Measurements from ENCODE around the gene CPEB4.

The CPEB4 gene

DNA sequence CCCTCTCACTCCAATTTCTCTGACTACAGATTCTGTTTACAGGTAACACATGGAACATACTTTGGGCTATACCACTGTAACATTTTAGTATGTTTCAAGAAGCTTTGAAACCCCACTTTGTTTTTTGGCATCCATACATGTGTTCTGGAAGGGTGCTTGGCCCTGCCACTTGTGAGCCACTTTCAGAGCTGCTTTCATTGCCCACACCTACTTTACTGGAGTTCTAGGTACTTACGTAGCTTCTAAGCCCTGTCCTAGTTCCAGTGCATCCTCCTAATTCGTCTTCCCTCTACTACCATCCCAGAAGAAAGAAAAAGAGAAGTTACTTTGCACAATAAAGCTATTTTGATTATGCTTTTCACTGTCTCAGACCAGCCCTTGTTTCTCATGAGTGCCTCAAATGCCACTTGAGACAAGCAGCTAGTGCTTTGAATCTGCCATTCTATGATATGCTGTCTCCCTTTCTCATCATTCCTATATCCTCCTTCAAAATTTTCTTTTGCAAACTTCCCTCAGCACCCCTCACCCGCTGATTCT, 74.4 kb downstream of the CPEB4 start:
- Mint-ChIP-seq H3K27ac (no peak overlapping the region), H3K36me3 (no peaks in the 10 kb centered on the region)

DNA sequence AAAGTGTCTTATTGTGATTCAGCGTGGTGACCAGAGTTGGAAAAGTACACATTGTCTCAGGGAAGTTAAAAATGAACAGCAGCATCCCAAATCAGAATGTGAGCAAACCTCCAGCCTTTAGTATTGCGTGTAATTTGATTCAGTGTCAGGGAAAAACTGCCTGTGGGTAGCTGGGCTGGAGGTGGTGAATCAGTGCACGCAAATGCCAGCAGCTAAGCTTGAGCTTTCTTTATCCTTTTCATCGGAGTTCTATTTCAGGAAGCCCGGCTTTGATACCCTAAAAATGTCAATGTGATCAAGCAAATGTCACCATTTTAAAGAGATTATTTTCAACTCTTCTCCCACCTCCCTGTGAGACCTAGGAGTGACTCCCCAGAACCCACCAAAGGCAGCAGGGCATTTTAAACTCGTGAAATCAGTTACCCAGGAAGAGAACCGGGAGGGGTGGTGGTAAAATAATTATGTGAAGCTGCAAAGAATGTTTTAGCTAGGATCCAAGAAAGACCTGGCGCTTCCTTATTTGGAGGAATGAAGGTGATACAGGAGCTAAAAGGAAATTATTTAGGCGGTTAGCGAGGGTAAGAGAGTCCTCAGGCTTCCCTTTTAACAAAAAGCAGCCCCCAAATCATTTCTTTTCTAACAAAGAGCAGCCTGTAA, 75.2 kb downstream of the CPEB4 start:
- Mint-ChIP-seq H3K27ac (no peak overlapping the region), H3K4me3 (no peak overlapping the region), H3K9me3 (no peaks in the 10 kb centered on the region), H3K27me3 (no peaks in the 10 kb centered on the region), H3K4me1 (peaks cover 27% of the 10 kb centered on the region), H3K36me3 (no peaks in the 10 kb centered on the region)

More for the DNA sequence above, 74.4 kb downstream of the CPEB4 start:
- Mint-ChIP-seq H3K4me3 (no peak overlapping the region), H3K4me1 (peaks cover 27% of the 10 kb centered on the region), H3K27me3 (no peaks in the 10 kb centered on the region), H3K9me3 (no peaks in the 10 kb centered on the region)

DNA sequence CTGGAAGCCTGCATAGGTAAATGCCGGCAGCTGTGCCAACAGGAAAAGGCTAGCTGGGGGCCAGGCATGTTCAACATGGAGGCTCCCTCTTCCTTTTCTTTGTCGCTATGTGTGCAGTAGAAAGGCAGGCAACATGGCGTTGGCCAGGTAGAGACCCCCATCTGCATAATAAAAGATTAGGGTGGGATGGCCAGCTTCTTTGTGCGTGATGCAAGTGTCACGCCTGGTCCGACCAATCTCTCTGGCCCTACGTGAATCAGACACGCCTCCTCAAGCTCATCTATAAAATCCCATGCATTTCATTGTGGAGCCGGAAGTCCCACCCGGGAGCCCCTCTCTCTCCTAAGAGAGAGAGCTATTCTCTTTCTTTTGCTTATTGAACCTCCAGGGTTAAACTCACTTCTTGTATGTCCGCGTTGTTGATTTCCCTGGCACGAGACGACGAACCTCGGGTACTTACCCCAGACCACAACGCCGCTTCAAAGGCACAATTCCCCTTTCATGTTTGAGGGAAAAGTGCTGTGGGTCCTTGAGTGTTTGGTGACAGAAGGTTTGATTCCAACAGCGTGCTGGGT, 75.8 kb downstream of the CPEB4 start:
- peaks cover 27% of the 10 kb centered on the region for H3K4me1 Mint-ChIP-seq
- H3K27ac Mint-ChIP-seq, result no peak overlapping the region
- no peaks in the 10 kb centered on the region for H3K36me3 Mint-ChIP-seq
- peak overlapping the region; percentile 30 for H3K4me3 Mint-ChIP-seq
- H3K27me3 Mint-ChIP-seq, result no peaks in the 10 kb centered on the region
- H3K9me3 Mint-ChIP-seq, result no peaks in the 10 kb centered on the region

DNA sequence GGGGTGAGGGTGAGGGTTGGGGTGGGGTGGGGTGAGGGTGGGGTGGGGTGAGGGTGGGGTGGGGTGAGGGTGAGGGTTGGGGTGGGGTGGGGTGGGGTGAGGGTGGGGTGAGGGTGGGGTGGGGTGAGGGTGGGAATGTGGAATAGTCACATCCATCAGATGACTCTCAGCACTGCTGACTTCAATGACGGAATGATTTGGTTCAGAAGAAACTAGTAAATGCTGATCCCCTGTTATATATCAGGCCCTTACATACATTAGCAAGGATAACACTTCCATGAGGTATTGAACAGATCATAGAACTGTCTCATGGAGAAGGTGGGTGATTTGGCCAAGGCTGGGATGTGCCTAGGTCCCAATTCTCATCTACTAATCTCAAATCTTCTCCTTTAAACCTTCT, 76.4 kb downstream of the CPEB4 start:
- Mint-ChIP-seq H3K4me3 (no peak overlapping the region), H3K9me3 (no peaks in the 10 kb centered on the region), H3K27ac (no peak overlapping the region), H3K36me3 (no peaks in the 10 kb centered on the region), H3K27me3 (no peaks in the 10 kb centered on the region), H3K4me1 (peaks cover 27% of the 10 kb centered on the region)

DNA sequence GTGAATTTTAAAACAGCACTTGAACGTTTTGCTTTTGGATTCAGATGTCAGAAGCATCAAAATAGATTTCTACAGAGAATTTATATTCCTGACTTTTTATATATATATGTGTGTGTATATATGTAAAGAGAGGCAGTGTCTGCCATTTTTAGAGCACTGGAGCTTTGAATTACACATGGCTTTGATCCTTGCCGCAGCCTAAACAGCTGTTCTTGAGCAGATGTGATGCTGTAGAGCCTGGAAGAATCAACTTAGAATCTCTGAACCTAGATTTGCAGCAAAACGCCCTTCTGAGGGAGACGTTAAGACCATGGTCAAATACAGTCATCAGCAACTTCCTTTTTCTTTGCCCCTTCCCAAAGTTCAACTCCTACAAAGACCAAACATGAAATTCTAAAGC, 79.1 kb downstream of the CPEB4 start:
- H3K27ac Mint-ChIP-seq, result no peak overlapping the region
- H3K36me3 Mint-ChIP-seq, result no peaks in the 10 kb centered on the region
- H3K4me1 Mint-ChIP-seq, result peaks cover 27% of the 10 kb centered on the region
- H3K4me3 Mint-ChIP-seq, result no peak overlapping the region
- H3K9me3 Mint-ChIP-seq, result no peaks in the 10 kb centered on the region
- H3K27me3 Mint-ChIP-seq, result no peaks in the 10 kb centered on the region

DNA sequence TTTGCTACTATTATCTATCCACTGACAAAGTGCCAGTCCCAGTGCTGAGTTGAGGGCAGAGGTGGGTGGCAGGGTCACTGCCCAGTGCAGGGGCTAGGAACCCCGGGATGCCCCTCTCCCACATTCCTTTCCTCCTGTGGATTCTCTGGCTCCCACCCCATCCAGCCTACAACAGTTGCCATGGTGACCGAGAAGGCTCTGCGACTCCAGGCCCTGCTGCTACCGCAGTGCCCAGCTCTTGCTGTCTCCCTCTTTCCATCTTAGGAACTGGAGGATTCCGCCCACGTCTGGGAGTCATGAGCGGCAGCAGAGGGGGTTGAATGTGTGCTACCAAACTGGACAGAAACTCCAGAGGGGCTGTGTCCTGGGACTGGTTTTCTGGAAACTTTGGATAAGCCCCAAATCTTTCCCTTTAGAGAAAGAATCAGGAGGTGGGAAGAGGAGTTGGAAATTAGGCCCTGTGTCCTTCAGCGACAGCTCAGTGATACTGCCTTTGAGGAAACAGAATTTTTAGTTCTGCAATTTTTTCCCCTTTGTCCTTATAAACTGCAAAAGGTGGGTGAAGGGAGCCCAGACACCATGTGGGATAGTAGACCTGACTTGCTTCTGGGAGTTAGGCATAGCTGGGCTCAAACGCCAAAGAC, 80.1 kb downstream of the CPEB4 start:
- Mint-ChIP-seq H3K4me3 (no peak overlapping the region), H3K36me3 (no peaks in the 10 kb centered on the region), H3K27me3 (no peaks in the 10 kb centered on the region), H3K27ac (no peak overlapping the region), H3K9me3 (no peaks in the 10 kb centered on the region), H3K4me1 (peaks cover 17% of the 10 kb centered on the region)

DNA sequence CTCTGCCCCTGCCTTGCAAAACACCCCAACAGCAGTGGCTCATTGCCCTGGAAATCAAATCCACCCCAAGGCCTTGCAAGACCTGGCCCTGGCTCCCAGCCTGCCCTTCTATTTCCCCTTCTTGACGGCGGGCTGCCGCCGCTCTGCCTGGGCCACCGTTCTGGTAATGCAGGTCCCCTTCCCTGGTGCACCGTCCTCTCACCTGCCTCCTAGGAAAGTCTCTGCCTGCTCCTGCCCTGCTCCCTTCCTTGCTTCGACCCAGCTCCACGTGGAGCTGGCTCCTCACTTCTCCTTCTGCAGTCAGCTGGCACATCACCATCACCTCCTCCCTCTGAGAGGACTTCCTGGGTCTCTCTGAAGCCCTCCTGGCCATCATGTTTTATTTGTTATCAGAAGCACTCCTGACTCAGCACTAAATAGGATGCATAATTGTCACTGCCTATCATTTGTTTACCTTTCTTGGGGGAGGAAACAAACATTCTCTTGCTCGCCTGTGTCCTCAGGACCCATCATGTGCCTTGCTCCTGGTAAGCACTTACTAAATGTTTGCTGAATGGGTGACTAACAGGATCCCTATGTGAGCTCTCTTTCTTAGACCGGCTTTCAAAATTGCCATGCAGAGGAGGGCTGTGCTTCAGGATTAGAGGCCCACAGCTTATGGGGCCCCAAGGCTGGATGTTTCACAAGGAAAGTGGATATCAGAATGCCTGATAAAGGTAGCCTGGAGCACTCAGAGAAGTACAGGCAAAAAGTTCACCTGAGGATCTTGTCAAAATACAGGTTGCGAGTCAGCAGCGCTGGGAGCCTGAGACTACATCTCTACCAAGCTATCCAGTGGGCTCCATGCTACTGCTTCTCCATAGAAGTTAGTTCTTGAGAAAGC, 81.3 kb downstream of the CPEB4 start:
- H3K4me3 Mint-ChIP-seq, result no peak overlapping the region
- no peaks in the 10 kb centered on the region for H3K9me3 Mint-ChIP-seq
- no peaks in the 10 kb centered on the region for H3K27me3 Mint-ChIP-seq
- no peak overlapping the region for H3K27ac Mint-ChIP-seq
- H3K4me1 Mint-ChIP-seq, result peaks cover 8% of the 10 kb centered on the region
- H3K36me3 Mint-ChIP-seq, result no peaks in the 10 kb centered on the region

DNA sequence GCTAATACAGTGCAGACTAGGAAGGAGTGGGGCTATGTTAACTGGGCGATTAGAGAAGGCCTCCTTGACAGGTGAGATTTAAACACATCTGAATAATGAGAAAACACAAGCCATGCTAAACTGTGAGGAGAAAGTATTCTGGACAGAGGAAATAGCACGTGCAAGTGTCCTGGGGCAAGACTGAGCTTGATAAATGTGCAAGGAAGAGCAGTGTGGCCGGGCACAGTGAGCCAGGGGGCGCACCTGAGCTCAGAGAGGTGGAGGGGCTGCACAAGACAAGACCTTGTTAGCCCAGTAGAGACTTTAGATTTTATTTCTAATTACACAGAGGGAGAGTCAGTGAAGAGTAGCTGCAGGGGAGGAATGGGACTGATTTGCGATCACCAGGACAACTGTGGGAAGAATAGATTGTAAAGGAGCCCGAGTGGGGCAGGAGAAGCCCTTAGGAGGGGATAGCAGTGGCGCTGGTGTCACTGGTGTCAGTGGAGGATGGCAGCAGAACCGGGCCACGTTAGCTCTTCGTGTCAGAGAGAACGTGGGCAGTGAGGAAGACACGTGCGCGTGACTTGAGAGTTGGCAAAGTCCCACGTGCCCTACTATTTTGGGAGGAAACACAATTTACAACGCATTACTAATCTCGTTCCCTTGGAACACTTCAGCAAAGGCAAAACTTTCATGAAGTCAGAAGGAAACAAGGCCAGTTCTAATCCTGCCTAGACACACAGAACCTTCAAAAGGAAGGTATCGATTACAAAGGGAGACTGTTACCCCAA, 82.9 kb downstream of the CPEB4 start:
- Mint-ChIP-seq H3K4me3 (no peak overlapping the region), H3K36me3 (no peaks in the 10 kb centered on the region), H3K9me3 (no peaks in the 10 kb centered on the region), H3K27me3 (no peaks in the 10 kb centered on the region), H3K27ac (no peak overlapping the region), H3K4me1 (no peaks in the 10 kb centered on the region)

DNA sequence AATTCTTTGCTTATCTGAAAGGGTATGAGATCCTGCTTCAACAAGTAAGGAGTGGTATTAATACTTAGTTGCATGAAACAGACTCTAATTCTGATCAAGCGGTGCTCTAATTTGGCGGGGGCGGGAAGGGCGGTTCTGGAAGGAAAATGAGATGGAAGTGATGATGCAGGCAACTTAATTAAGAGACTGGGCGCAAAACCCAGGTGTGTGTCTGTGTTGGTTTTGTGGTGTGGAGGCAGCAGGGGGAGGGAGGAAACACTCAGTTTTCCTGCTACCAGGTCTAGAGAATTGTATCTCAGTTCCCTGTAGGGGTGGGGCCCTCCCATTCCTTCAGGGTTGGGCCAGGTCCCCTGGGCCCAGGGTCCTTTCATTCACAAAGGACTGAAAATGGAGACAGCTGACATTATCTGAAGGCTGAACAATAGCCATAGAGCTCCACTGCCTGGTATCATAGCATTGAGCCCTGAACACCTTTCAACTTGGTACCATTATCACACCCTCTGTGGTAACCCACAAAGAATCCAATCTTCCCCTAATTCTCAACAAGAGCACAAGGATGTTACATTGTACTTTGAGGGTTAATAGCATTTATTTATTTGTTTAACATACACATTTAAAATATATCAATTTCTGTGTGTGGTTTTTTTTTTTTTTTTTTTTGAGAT, 83.7 kb downstream of the CPEB4 start:
- Mint-ChIP-seq H3K36me3 (no peaks in the 10 kb centered on the region), H3K4me1 (no peaks in the 10 kb centered on the region), H3K4me3 (peak overlapping the region; percentile 15), H3K27ac (no peak overlapping the region), H3K9me3 (no peaks in the 10 kb centered on the region), H3K27me3 (no peaks in the 10 kb centered on the region)

DNA sequence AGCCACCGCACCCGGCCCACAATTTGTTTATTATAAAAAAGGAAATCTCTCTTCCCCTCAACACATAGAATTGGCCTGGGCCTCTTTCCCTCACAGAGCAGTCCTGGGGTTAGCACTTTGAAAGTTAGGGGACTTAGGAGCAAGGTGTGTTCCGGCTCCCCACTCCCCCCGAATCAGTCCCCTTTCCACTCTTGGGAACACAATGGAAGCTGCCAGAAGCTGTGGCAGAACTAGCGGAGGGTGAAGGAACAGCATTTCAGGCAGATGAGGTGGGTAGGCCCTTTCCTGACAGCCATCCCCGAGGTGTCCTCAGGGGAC, 84.4 kb downstream of the CPEB4 start:
- no peaks in the 10 kb centered on the region for H3K27me3 Mint-ChIP-seq
- no peaks in the 10 kb centered on the region for H3K36me3 Mint-ChIP-seq
- peak overlapping the region; percentile 87 for H3K4me3 Mint-ChIP-seq
- H3K9me3 Mint-ChIP-seq, result no peaks in the 10 kb centered on the region
- no peak overlapping the region for H3K27ac Mint-ChIP-seq
- no peaks in the 10 kb centered on the region for H3K4me1 Mint-ChIP-seq

DNA sequence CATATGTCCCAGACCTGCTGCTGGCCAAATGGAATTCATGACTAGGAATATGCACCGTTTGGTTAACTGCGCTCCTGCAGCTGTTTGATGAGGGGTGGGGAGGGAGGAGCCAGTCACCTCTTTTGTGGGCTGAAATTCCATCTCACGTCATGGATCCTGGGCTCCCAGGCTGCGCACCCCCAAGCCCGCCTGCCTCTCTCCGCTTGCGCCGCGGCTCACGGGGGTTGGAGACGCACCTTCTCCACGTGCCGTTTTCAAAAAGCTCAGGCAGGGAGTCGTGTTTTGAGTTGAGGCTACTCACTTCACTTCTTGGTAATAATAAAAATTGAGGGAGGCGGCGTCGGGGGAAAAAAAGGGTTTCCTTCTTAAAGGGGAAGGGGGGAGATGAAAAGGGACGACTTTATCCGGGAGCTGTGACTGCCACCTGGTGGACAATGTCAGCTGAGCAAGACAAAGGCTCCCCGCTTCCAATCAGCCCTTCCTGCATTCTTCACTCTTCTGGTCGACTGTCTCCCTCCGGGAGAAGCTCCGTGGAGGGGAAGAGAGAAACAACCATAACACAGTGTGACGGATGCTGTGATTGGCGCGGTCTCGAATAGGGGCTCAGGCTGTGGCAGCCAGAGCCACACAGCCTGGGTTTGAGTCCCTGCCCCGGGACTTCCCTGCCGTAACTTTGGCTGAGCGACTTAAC, 84.9 kb downstream of the CPEB4 start:
- Mint-ChIP-seq H3K9me3 (no peaks in the 10 kb centered on the region), H3K4me3 (peak overlapping the region; percentile 87), H3K27ac (no peak overlapping the region), H3K4me1 (no peaks in the 10 kb centered on the region), H3K36me3 (no peaks in the 10 kb centered on the region), H3K27me3 (no peaks in the 10 kb centered on the region)

DNA sequence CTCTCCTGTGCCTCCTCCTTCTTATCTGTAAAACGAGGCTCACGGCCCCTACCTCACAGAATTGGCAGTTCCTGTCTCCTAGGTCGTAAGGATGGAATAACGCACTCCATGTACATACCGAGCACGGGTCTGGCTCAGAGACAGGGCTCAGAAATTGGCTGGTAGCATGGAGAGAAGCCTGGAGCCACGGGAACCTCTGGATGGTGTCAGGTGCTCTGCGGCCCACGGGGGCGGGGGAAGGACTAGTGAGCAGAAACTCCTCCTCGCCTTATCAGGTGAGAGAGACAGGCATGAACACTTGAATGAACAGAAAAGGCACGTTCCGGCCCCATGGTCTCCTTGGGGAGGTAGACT, 85.4 kb downstream of the CPEB4 start:
- Mint-ChIP-seq H3K27me3 (no peaks in the 10 kb centered on the region), H3K4me1 (no peaks in the 10 kb centered on the region), H3K36me3 (no peaks in the 10 kb centered on the region), H3K4me3 (peak overlapping the region; percentile 87), H3K9me3 (no peaks in the 10 kb centered on the region), H3K27ac (no peak overlapping the region)

DNA sequence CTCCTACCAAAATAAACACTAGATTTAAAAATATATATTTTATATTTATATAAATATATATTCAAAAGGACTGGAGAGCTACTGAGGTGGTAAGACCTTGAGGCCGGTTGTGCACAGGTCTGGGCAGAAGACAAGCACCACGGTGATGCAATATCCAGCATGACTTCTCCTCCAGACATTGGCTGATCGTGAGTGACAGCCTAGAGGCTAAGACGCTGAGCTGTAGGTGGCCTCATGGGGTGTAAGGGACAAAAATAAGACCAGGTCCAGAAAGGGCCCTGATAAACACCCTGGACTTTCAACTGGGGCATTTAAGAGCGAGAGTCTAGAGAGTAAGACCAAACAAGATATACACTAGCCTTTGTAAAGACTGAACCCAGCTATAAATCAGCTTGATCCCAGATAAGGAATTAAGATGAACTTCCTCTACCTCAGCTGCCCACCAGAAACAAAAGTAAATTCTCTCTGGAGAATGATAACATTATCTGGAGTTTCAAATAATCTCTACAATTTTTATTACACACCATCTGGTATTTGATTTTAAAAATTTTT, 86.6 kb downstream of the CPEB4 start:
- Mint-ChIP-seq H3K4me3 (no peak overlapping the region), H3K4me1 (no peaks in the 10 kb centered on the region), H3K27ac (no peak overlapping the region), H3K36me3 (no peaks in the 10 kb centered on the region), H3K9me3 (no peaks in the 10 kb centered on the region), H3K27me3 (peaks cover 6% of the 10 kb centered on the region)

DNA sequence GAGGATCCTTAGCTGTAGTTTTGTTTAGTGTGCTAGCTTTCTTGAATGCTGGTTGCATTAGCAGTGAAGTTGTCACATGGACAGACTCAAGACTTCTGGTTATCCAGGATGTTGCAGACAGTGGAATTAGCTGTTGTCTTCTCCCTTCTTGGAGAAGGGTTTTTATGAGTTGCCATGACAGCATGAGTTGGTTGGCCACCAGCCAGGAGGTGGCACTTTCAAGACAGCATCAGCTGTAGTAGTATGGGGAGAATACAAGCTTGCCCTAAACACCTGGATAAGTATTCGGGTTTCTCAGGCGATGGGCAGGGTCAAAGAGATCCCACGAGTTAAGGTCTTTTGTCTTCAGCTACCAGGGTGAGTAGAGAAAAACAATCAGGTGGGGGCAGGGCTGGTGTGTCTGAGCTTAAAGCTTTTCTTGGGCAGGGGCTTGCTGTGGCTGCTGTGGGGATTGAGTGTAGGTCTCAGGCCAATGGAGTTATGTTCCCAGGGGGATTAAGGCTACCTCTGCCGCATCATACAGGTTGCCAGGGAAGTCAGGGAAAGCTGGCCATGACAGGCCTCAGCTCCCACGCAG, 93.1 kb downstream of the CPEB4 start:
- Mint-ChIP-seq H3K36me3 (peaks cover 4% of the 10 kb centered on the region), H3K4me3 (no peak overlapping the region), H3K9me3 (peaks cover 5% of the 10 kb centered on the region), H3K27me3 (peaks cover 26% of the 10 kb centered on the region), H3K4me1 (no peaks in the 10 kb centered on the region), H3K27ac (no peak overlapping the region)

Data from activated naive CD4-positive, alpha-beta T cell treated with anti-CD3 and anti-CD28 coated beads, Interleukin-2, amount 50 U/mL, for 24 hours (primary cell).